ENCODE data around the gene TBC1D23. TPM values are rescaled to one million over a fixed set of nuclear protein-coding genes. Genes with fewer than 3 reads are reported as not detected.

TBC1D23 gene
- total and polyA plus RNA-seq, 2 of the 13 experiments (the other 11 are each of a cell fraction or from before 2014, with no cell fraction given), result 28.7 to 35.4 TPM

- H3K4me3 ChIP-seq (replicated peaks in 1 of 3; ENCODE audit: insufficient read depth in 1 of 3, low read depth in 2 of 3, low read length in 3 of 3), result no peak overlapping the region
- WGBS (ENCODE audit: low lambda C conversion rate), result 66% methylated on average over 7 of the region's 7 CpGs
- DNase-seq (ENCODE audit: low spot score) (no peak), ATAC-seq (peak; percentile 22; the same call in 1 of the 3 replicates), FAIRE-seq (no peak)
- no peak for TF ChIP-seq ZNF18 (CRISPR knock-in tag; IDR thresholded peaks at IDR 0.05; ENCODE audit: insufficient replicate concordance)
- H3K4me2 ChIP-seq (ENCODE audit: low read depth, low read length), result peak overlapping the region; percentile 31
- peaks cover 29% of the 10 kb centered on the region for H3K4me1 ChIP-seq (ENCODE audit: insufficient read depth, low read length)
- no peak overlapping the region for H2AFZ ChIP-seq (ENCODE audit: low read length)
- CTCF ChIA-PET (ENCODE audit: low intra/inter-chr PET ratio, low total read pairs), result no interaction called here
- H3K9ac ChIP-seq (ENCODE audit: insufficient read depth, low read depth, low read length), result no peak overlapping the region
- H3K27ac ChIP-seq (ENCODE audit: extremely low read length, insufficient read depth, low read length), result no peak overlapping the region
- no peaks in the 10 kb centered on the region for H4K20me1 ChIP-seq (ENCODE audit: insufficient read depth, low read length)
- H3K27me3 ChIP-seq (ENCODE audit: control insufficient read depth in 1 of 2, insufficient read depth in 2 of 2, low read length in 2 of 2), result no peaks in the 10 kb centered on the region
- no TSS peak for BruUV-seq (replicated peaks)
- no peaks in the 10 kb centered on the region for H3K36me3 ChIP-seq (replicated peaks in 1 of 2; ENCODE audit: control insufficient read depth in 1 of 2, insufficient read depth in 2 of 2, low read length in 2 of 2)
- intact Hi-C loops (cut with micrococcal nuclease; ENCODE audit: unreplicated experiment), result no loop called here
- no peaks in the 10 kb centered on the region for H3K79me2 ChIP-seq (ENCODE audit: insufficient read depth, low read length)
- POLR2A ChIA-PET, result no interaction called here
- in situ Hi-C loops (cut with HindIII; ENCODE audit: extremely low pct_ligation_motif_present, low pct_unique_long_range_greater_than_20kb), result no loop called here
- H3K9me3 ChIP-seq (ENCODE audit: low read length), result peaks cover 2% of the 10 kb centered on the region; the same call in 1 of the 2 replicates
These were observed 46.8 kb upstream of the TBC1D23 start for GRCh38 chr3:100213891-100214573.

- Histone ChIP-seq H3K4me2 (ENCODE audit: low read depth, low read length) (peak overlapping the region; percentile 31), H3K4me1 (ENCODE audit: insufficient read depth, low read length) (peaks cover 29% of the 10 kb centered on the region), H3K27ac (ENCODE audit: extremely low read length, insufficient read depth, low read length) (no peak overlapping the region), H3K9me3 (ENCODE audit: low read length) (peaks cover 7% of the 10 kb centered on the region), H4K20me1 (ENCODE audit: insufficient read depth, low read length) (no peaks in the 10 kb centered on the region), H2AFZ (ENCODE audit: low read length) (no peak overlapping the region), H3K79me2 (ENCODE audit: insufficient read depth, low read length) (no peaks in the 10 kb centered on the region), H3K4me3 (replicated peaks in 1 of 3; ENCODE audit: insufficient read depth in 1 of 3, low read depth in 2 of 3, low read length in 3 of 3) (no peak overlapping the region), H3K9ac (ENCODE audit: insufficient read depth, low read depth, low read length) (no peak overlapping the region), H3K27me3 (ENCODE audit: control insufficient read depth in 1 of 2, insufficient read depth in 2 of 2, low read length in 2 of 2) (no peaks in the 10 kb centered on the region), H3K36me3 (replicated peaks in 1 of 2; ENCODE audit: control insufficient read depth in 1 of 2, insufficient read depth in 2 of 2, low read length in 2 of 2) (no peaks in the 10 kb centered on the region)
- ChIA-PET POLR2A (no interaction called here), CTCF (ENCODE audit: low intra/inter-chr PET ratio, low total read pairs) (no interaction called here)
- FAIRE-seq (no peak), DNase-seq (ENCODE audit: low spot score) (no peak), ATAC-seq (peak; percentile 64)
- intact Hi-C loops (cut with micrococcal nuclease; ENCODE audit: unreplicated experiment) (no loop called here), in situ Hi-C loops (cut with HindIII; ENCODE audit: extremely low pct_ligation_motif_present, low pct_unique_long_range_greater_than_20kb) (no loop called here)
- no TSS peak for BruUV-seq (replicated peaks)
- WGBS (ENCODE audit: low lambda C conversion rate), result 3% methylated on average over 5 of the region's 5 CpGs
- TF ChIP-seq CBX5 (CRISPR knock-in tag; IDR thresholded peaks at IDR 0.05; ENCODE audit: borderline replicate concordance), result no peak
- TF ChIP-seq FOXK1 (CRISPR knock-in tag; IDR thresholded peaks at IDR 0.05; ENCODE audit: borderline replicate concordance, low read depth), result no peak
- TF ChIP-seq ZNF589 (CRISPR knock-in tag; conservative IDR thresholded peaks at IDR 0.05), result no peak
- no peak for TF ChIP-seq SMAD1 (CRISPR knock-in tag; IDR thresholded peaks at IDR 0.05; ENCODE audit: borderline replicate concordance, low read depth)
- TF ChIP-seq PRDM10 (CRISPR knock-in tag; IDR thresholded peaks at IDR 0.05; ENCODE audit: low read depth), result no peak
- TF ChIP-seq ZNF83 (CRISPR knock-in tag; IDR thresholded peaks at IDR 0.05; ENCODE audit: borderline replicate concordance), result no peak
- no peak for TF ChIP-seq NBN (conservative IDR thresholded peaks at IDR 0.05)
- TF ChIP-seq ZMAT3 (CRISPR knock-in tag; conservative IDR thresholded peaks at IDR 0.05), result no peak
These were observed 46.2 kb upstream of the TBC1D23 start for GRCh38 chr3:100214574-100214964.

All from HepG2 (cell line).